HG03469 (cell line): ENCODE data around the gene BCCIP.

Source experiments
- ATAC-seq: cut with Tn5 transposase; IDR thresholded peaks from one replicate; pipeline ENCODE4 v1.9.1; 2021; ENCODE audit warnings: mild to moderate bottlenecking, moderate library complexity, moderate number of reproducible peaks; ENCODE audit not compliant: unreplicated experiment

Gene BCCIP

DNA sequence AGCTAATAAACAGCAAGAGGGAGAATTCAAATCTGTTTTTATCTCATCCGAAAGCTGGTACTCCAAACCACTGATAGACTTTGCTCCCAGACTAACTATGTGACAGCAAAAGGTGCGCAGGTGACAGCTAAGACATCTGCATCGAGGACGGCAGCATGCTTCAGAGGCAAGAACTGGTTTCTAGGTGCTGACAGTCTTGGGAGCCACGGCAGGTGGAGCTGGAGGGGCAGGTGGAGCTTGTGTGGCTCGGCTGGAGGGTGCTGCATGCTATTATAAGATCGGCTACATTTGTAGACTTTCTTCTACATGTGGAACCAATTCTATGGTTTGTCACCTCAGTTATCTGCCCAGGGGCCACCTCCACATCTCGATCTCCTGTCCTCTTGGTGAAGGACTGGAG, 25.9 kb upstream of the BCCIP start:
- ATAC-seq = no peak

GRCh38 chr10:125797994-125798662, 25.2 kb upstream of the BCCIP start:
- no peak for ATAC-seq

DNA sequence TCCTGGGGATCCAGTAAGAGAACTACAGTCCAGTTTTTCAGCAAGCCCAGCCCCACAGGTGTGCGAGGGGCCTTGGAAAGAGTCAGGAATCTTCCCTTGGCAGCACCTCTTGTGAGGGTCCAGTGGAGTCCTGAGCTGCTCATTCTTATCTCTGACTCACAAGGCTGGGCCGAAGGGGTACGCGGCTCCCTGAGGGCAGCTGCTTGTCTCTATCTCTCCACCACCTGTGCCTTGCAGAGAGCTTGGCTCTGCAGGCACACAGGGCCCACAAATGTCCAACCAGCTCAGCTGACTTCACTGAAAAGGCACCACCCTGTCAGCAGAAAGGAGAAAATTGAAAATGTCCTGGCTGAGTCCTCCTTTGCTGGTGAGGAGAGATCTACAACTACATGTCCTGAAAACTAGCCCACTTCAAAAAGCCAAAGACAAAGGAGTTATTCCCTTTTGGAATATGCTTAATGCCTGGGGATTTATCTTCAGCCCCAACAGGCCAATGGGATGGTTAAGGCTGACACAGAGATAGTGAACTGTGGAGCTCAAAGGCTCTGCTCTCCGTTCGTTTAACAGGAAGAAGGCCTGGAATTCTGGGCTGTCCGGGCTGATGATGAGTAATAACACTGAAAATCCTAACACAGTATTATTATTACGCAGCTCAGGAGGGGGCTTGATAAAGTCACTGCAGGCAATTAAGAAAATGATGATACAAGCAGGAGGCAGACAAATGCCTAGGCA, 23.7 kb upstream of the BCCIP start:
- ATAC-seq = no peak

DNA sequence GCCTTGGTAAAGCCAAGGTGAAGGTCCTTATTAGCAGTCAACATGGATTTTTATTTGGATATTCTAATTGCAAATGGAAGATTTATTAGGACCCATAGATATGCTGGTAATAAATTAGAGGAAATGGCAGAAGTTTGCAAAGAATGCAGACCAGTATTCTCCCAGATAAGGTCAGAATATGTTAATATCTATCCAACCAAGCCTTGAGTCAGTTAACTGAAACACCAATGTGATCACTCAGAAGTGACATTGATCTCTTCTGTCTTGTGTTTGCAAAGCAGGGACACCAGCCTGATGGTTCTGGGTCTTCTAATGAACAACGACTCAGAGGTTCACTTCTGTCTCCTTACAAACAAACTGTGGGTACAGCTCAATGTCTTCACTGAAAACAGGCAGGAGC, 21.8 kb upstream of the BCCIP start:
- ATAC-seq = no peak

DNA sequence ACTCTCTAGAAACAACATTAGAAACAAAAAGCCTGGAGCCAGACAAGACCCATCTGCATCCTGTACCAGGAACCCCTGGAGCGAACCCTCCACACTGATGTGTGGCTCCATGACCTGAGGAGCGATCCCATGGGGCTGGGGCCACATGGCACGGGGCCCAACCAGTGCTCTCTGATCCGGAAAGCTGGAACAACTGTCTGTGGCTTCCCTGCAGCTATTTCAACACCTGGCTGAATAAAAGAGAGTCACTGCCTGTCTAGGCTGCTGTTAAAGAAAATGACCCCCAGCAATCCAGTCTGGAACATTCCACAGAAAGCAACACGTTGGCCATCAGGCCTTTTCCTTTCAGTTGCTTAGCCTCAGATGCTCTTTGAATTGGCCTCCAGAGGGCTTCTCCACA, 21.2 kb upstream of the BCCIP start:
- ATAC-seq = no peak

GRCh38 chr10:125802739-125803138, 20.6 kb upstream of the BCCIP start:
- ATAC-seq = no peak

DNA sequence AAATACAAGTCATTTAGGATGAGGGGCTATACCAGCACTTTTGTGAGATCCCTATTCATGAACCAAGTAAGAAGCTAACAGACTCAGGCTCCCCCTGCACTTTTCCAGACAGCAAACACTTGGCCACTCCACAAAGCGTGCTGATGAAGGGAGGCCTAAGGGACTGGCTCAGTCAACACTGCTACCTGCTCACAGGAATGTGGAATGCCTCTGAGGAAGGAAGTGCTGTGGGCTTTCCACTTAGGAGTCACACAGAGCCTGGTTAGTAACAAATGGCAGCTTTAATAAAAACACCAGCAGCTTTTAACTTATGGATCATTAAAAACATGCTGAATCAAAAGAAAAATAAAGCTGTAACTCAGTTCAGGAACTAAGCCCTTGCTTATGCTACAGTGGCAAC, 15.3 kb upstream of the BCCIP start:
- ATAC-seq = no peak

DNA sequence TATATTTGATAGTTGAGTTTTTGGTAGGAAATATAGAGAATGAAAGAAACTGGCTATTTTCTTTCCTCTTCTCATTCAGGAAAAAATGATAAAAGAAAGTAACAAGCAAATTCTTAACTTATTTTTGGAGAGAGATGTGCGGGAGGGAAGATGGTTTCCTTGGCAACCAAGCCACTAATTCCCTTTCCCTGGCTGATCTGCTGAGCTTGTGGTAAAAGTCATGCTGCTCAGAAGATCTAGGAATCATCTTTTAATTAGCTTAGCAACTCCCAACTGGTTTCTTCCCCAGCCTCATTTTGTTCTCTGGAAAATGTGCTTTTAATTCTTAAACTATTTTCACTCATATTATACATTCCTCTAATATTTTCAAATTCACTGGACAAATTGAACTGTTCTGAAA, 12.1 kb upstream of the BCCIP start:
- ATAC-seq = no peak

- no peak for ATAC-seq
Observed at GRCh38 chr10:125812128-125812750, 11.1 kb upstream of the BCCIP start.

- ATAC-seq = no peak
Observed at GRCh38 chr10:125815764-125816163, 7.6 kb upstream of the BCCIP start.

DNA sequence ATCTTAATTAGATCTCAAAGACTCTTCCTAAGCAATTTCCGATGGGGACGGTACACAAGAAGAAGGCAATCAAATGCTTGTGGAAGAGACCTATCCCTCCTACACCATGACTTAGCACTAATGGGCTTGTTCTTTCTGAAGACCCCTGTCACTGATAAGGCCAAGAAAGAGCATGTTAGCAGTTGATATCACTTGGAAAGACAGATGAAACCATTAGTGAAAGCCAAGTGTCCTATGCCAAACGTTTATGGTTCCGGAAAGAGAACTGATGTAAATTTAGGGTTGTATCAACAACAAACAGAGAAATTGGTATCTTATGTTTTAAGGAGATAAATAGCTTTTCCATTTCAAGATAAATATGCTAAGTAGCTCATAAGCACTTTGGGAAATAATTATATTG, 6.8 kb upstream of the BCCIP start:
- ATAC-seq = no peak

GRCh38 chr10:125817337-125817946, 5.9 kb upstream of the BCCIP start:
- ATAC-seq = no peak

DNA sequence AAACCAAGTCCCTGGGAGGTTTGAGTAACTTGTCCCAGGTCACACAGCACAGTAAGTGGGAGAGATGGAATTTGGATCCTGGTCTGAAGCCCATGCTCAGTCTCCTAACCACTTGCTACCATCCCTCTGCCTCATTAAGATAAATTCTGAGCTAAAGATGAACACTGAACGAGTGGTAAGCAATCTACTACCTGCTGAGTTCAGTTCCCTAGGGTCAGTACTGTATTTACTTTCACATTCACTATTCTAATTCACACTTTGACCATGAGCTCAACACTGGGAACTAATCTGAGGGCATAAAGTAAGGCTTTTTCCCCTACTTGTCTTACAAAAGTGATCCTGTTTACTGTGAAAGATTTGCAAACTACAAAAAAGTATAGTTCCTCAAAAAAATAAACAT, 2.6 kb upstream of the BCCIP start:
- ATAC-seq = peak; percentile 60

- no peak for ATAC-seq
Observed at GRCh38 chr10:125823663-125824251, 411 bp downstream of the BCCIP start.

GRCh38 chr10:125824736-125825135, 1.4 kb downstream of the BCCIP start:
- ATAC-seq = no peak

- ATAC-seq = no peak
Observed at GRCh38 chr10:125827133-125827532, 3.8 kb downstream of the BCCIP start.

DNA sequence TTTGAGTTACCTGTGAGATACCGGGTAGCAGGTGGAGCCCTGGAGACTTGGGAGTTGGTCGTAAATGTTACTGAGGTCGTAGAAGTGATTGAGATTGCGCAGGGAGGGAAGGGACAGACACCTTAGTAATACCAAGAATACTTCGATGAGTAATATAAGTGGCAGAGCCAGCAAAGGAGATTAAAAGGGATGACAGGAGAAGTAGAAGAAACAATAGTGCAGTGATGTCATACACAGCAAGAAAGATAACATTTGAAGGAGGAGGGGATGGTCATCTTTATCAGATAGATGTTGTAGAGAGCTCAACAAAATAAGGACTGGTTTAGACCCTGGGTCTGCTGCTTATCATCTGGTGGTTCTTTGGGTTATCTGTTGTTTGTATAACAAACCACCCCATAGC, 5.0 kb downstream of the BCCIP start:
- ATAC-seq = no peak

DNA sequence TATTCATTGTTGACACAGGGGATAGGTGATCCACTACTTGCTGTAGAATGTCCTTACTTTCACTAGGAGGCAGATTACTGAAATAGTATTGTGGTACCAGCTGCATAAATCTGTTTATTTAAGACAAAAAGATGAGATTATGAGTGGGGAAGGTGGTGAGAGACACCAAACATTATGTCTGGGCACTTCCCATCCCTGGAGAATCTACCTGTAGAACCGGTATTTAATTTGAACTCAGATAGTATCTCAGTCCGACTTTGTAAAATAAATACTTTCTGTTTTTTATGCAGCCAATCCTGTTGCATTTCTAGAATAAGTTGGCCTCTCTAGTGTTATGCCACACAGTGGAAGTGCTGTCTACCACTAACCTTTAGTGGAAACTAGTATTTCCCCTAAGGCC, 13.4 kb downstream of the BCCIP start:
- no peak for ATAC-seq

- no peak for ATAC-seq
Observed at GRCh38 chr10:125838802-125839575, 15.6 kb downstream of the BCCIP start.

DNA sequence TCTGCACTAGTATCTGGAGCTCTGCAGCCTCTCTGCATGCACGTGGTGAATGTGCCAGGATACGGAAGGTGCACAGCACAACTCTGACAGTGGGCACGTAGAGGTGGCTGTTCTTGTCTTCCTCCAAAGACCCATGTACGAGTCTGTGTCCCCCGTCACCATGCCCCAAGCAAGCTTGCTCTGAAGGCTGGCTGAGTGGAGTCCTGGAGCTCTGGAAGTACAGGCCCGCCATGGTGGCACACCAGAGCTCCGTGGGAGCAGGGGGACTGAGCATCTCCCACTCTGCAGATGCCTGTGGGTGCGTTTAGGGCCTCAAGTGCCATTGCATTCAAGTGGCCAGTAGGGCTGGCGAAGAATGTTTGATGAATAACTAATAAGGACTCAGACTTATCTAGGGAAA, 17.1 kb downstream of the BCCIP start:
- ATAC-seq = no peak

DNA sequence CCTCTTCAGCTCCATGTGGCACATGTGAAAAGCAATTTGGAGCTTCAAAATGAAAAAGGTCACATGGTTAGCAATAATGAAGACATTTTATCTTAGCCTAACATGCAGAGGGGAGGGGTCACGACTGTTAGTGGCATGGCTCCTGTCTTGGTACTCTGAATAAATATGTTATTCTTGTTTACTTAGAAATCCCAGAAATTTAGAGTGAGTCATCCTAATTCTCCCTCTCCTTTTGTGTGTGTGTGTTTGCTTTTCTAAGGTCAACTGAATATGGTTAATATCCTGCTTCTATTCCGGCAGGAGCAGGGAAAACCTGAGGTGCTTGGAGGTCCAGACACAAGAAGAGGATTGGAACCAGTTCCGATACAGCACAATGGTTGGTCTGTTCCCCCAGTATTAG, 17.6 kb downstream of the BCCIP start:
- ATAC-seq = no peak
